KMS-11 (cell line): ENCODE results near the gene EYA4.

Source experiments
- H2AFZ ChIP-seq: fragments of 200-600 bp; sonication (generic); 2 replicates; pipeline ENCODE4 v1.6.1; 2016; ENCODE audit warnings: antibody characterized with exemption, mixed run types, low read depth
- H3K27ac ChIP-seq: fragments of 200-600 bp; sonication (generic); 2 replicates; pipeline ENCODE4 v1.6.1; 2016; ENCODE audit warnings: mild to moderate bottlenecking, mixed run types
- H3K27me3 ChIP-seq: fragments of 200-600 bp; sonication (generic); 2 replicates; pipeline ENCODE4 v1.6.1; 2017; ENCODE audit warnings: mild to moderate bottlenecking, low read depth, mixed run types, moderate library complexity; ENCODE audit not compliant: insufficient read depth
- H3K36me3 ChIP-seq: fragments of 200-600 bp; sonication (generic); 2 replicates; pipeline ENCODE4 v1.6.1; 2017; ENCODE audit warnings: mild to moderate bottlenecking, mixed run types; ENCODE audit not compliant: insufficient read depth
- H3K4me1 ChIP-seq: fragments of 200-600 bp; sonication (generic); 2 replicates; pipeline ENCODE4 v1.6.1; 2016; ENCODE audit warnings: mild to moderate bottlenecking, low read depth, mixed run types; ENCODE audit not compliant: poor library complexity, severe bottlenecking
- H3K4me2 ChIP-seq: fragments of 200-600 bp; sonication (generic); 2 replicates; pipeline ENCODE4 v1.7.0; 2016; ENCODE audit warnings: mild to moderate bottlenecking, mixed run types
- H3K4me3 ChIP-seq: fragments of 200-600 bp; sonication (generic); IDR thresholded peaks from 2 replicates; pipeline ENCODE4 v1.6.1; 2017; ENCODE audit warnings: low read depth, low read length, mixed read lengths; ENCODE audit not compliant: insufficient read depth
- H3K79me2 ChIP-seq: fragments of 200-600 bp; sonication (generic); 2 replicates; pipeline ENCODE4 v1.6.1; 2016; ENCODE audit warnings: low read depth, mixed run types; ENCODE audit not compliant: insufficient read depth
- H3K9ac ChIP-seq: fragments of 200-600 bp; sonication (generic); 2 replicates; pipeline ENCODE4 v1.6.1; 2016; ENCODE audit warnings: mild to moderate bottlenecking, mixed run types
- H4K20me1 ChIP-seq: fragments of 200-600 bp; sonication (generic); 2 replicates; pipeline ENCODE4 v1.6.1; 2016; ENCODE audit warnings: mild to moderate bottlenecking, mixed run types; ENCODE audit not compliant: insufficient read depth
- CTCF ChIP-seq: fragments of 200-600 bp; sonication (generic); conservative IDR thresholded peaks from 2 replicates; pipeline ENCODE4 v1.6.1; 2017; ENCODE audit warnings: low read depth, mild to moderate bottlenecking, antibody characterized with exemption, low read length, moderate library complexity, mixed read lengths

The EYA4 gene

GRCh38 chr6:133435065-133435728 lies 194.0 kb downstream of the EYA4 start:
- no peak overlapping the region for H3K4me2 ChIP-seq
- no peak for TF ChIP-seq CTCF
- no peaks in the 10 kb centered on the region for H3K27me3 ChIP-seq
- H3K4me1 ChIP-seq: no peaks in the 10 kb centered on the region
- H3K4me3 ChIP-seq: no peak overlapping the region
- H3K9ac ChIP-seq: no peak overlapping the region
- no peak overlapping the region for H3K27ac ChIP-seq
- no peaks in the 10 kb centered on the region for H3K36me3 ChIP-seq
- H2AFZ ChIP-seq: no peak overlapping the region
- no peaks in the 10 kb centered on the region for H4K20me1 ChIP-seq
- no peaks in the 10 kb centered on the region for H3K79me2 ChIP-seq

DNA sequence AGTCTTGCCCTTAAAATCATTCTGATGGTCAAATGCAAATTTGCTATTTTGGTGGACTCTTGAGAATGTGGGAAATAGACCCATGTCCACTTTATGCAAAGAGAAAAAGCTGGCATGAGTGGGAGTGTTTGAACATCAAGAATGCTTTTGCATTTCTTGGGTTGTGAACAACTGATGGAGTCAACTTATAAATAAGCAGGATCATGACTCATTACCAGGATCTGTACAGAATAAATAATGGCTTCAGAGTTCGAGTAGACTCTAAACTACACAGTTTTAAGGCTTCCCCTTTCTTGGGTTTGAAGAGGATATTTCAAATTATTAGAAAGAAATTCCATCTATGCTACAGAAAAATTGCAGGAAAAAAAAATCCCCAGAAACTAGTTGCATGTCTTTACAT lies 195.5 kb downstream of the EYA4 start:
- H3K4me2 ChIP-seq: no peak overlapping the region
- no peaks in the 10 kb centered on the region for H3K79me2 ChIP-seq
- H3K27me3 ChIP-seq: no peaks in the 10 kb centered on the region
- no peak for TF ChIP-seq CTCF
- H3K4me3 ChIP-seq: no peak overlapping the region
- no peaks in the 10 kb centered on the region for H4K20me1 ChIP-seq
- H3K36me3 ChIP-seq: no peaks in the 10 kb centered on the region
- H3K9ac ChIP-seq: no peak overlapping the region
- H2AFZ ChIP-seq: no peak overlapping the region
- no peak overlapping the region for H3K27ac ChIP-seq
- no peaks in the 10 kb centered on the region for H3K4me1 ChIP-seq

- Histone ChIP-seq H3K36me3 (no peaks in the 10 kb centered on the region), H4K20me1 (no peaks in the 10 kb centered on the region), H3K79me2 (no peaks in the 10 kb centered on the region), H3K4me3 (no peak overlapping the region), H2AFZ (no peak overlapping the region), H3K27ac (no peak overlapping the region), H3K9ac (no peak overlapping the region), H3K27me3 (no peaks in the 10 kb centered on the region), H3K4me2 (no peak overlapping the region), H3K4me1 (no peaks in the 10 kb centered on the region)
- TF ChIP-seq CTCF: no peak
Measured at GRCh38 chr6:133441491-133441890, 200.3 kb downstream of the EYA4 start.

- no peak for TF ChIP-seq CTCF
- Histone ChIP-seq H3K4me3 (no peak overlapping the region), H3K4me2 (no peak overlapping the region), H3K9ac (no peak overlapping the region), H3K36me3 (no peaks in the 10 kb centered on the region), H2AFZ (no peak overlapping the region), H3K27me3 (no peaks in the 10 kb centered on the region), H3K4me1 (no peaks in the 10 kb centered on the region), H3K79me2 (no peaks in the 10 kb centered on the region), H4K20me1 (no peaks in the 10 kb centered on the region), H3K27ac (no peak overlapping the region)
Measured at GRCh38 chr6:133446789-133447188, 205.6 kb downstream of the EYA4 start.
